Smooth muscle cell (in vitro differentiated cells): ENCODE results near the gene ITSN2. TPM values are rescaled to one million over a fixed set of nuclear protein-coding genes. Genes with fewer than 3 reads are reported as not detected.

Experiments used
- DNase-seq: peaks from one replicate; lab custom pipeline; 2025; ENCODE audit not compliant: unreplicated experiment; lab: John Stamatoyannopoulos, UW
- H2AFZ ChIP-seq: fragments of 200-600 bp; sonication (generic); 2 replicates; pipeline ENCODE4 v1.6.0; 2016; ENCODE audit warnings: antibody characterized with exemption, low read depth, mild to moderate bottlenecking
- H3F3A ChIP-seq: fragments of 200-600 bp; sonication (generic); 2 replicates; pipeline ENCODE4 v1.6.0; 2017; ENCODE audit warnings: antibody characterized with exemption, low read depth
- H3K27ac ChIP-seq: fragments of 200-600 bp; sonication (generic); 2 replicates; pipeline ENCODE4 v1.5.1; 2016; ENCODE audit warnings: low read depth, mild to moderate bottlenecking
- H3K27me3 ChIP-seq: fragments of 200-600 bp; sonication (generic); 2 replicates; pipeline ENCODE4 v1.6.1; 2016; ENCODE audit warnings: low read depth, mild to moderate bottlenecking
- H3K36me3 ChIP-seq: fragments of 200-600 bp; sonication (generic); 2 replicates; pipeline ENCODE4 v1.5.1; 2016; ENCODE audit warnings: low read depth
- H3K4me1 ChIP-seq: fragments of 200-600 bp; sonication (generic); 2 replicates; pipeline ENCODE4 v1.5.1; 2016; ENCODE audit warnings: low read depth
- H3K4me2 ChIP-seq: fragments of 200-600 bp; sonication (generic); 2 replicates; pipeline ENCODE4 v1.6.0; 2016; ENCODE audit warnings: mild to moderate bottlenecking
- H3K4me3 ChIP-seq: fragments of 200-600 bp; sonication (generic); 2 replicates; pipeline ENCODE4 v1.5.1; 2016; ENCODE audit warnings: mild to moderate bottlenecking
- H3K79me2 ChIP-seq: fragments of 200-600 bp; sonication (generic); 2 replicates; pipeline ENCODE4 v1.6.0; 2016; ENCODE audit warnings: low read depth, mild to moderate bottlenecking
- H3K9ac ChIP-seq: fragments of 200-600 bp; sonication (generic); 2 replicates; pipeline ENCODE4 v1.6.0; 2016; ENCODE audit warnings: low read depth
- H3K9me3 ChIP-seq: fragments of 200-600 bp; sonication (generic); replicated peaks from 2 replicates; pipeline ENCODE4 v1.5.1; 2016; ENCODE audit warnings: low read depth
- H4K20me1 ChIP-seq: fragments of 200-600 bp; sonication (generic); 2 replicates; pipeline ENCODE4 v1.6.0; 2016; ENCODE audit warnings: low read depth
- CTCF ChIP-seq: fragments of 200-600 bp; sonication (generic); IDR thresholded peaks from 2 replicates; pipeline ENCODE4 v1.5.1; 2017; ENCODE audit warnings: borderline replicate concordance, mild to moderate bottlenecking, antibody characterized with exemption; ENCODE audit not compliant: insufficient read depth, poor library complexity, severe bottlenecking
- WGBS: methylation state at CpG from one replicate; pipeline ENCODE4 v1.1.7; 2016; ENCODE audit warnings: low lambda C conversion rate; 5-methylcytosine and 5-hydroxymethylcytosine counted together
- polyA plus RNA-seq: library from polyadenylated mRNA; unstranded; fragments of >200 nt; fragmentation: Nextera tagmentation; extraction: Ambion mirVana; gene quantifications from 2 replicates; pipeline ENCODE4 v1.2.1, GENCODE V29; 2016
- total RNA-seq: library from RNA; depleted of rRNA; stranded (reverse); fragments of >200 nt; gene quantifications from 2 replicates; pipeline ENCODE4 v1.2.3, GENCODE V29; 2014

Gene ITSN2
- total and polyA plus RNA-seq, 2 experiments from 2014 or later, result 8.5 to 19.6 TPM

GRCh38 chr2:24262421-24262970, 97.8 kb downstream of the ITSN2 start:
- Histone ChIP-seq H3K79me2 (no peaks in the 10 kb centered on the region), H3K4me3 (no peak overlapping the region), H3F3A (no peaks in the 10 kb centered on the region), H3K27ac (no peak overlapping the region), H3K4me1 (no peaks in the 10 kb centered on the region), H2AFZ (no peak overlapping the region), H3K9ac (no peak overlapping the region), H3K36me3 (peaks cover 15% of the 10 kb centered on the region), H3K9me3 (no peaks in the 10 kb centered on the region), H3K4me2 (no peak overlapping the region), H3K27me3 (no peaks in the 10 kb centered on the region), H4K20me1 (no peaks in the 10 kb centered on the region)
- WGBS, result 91% methylated on average over 1 of the region's 1 CpG
- TF ChIP-seq CTCF, result no peak
- DNase-seq, result no peak

GRCh38 chr2:24261441-24261840, 98.9 kb downstream of the ITSN2 start:
- H2AFZ ChIP-seq, result no peak overlapping the region
- no peaks in the 10 kb centered on the region for H3K79me2 ChIP-seq
- no peak overlapping the region for H3K4me2 ChIP-seq
- H3K4me1 ChIP-seq, result no peaks in the 10 kb centered on the region
- H3F3A ChIP-seq, result no peaks in the 10 kb centered on the region
- peaks cover 15% of the 10 kb centered on the region for H3K36me3 ChIP-seq
- no peak overlapping the region for H3K9ac ChIP-seq
- no peak overlapping the region for H3K27ac ChIP-seq
- no peak for DNase-seq
- H4K20me1 ChIP-seq, result no peaks in the 10 kb centered on the region
- 91% methylated on average over 3 of the region's 3 CpGs for WGBS
- H3K27me3 ChIP-seq, result no peaks in the 10 kb centered on the region
- no peak overlapping the region for H3K4me3 ChIP-seq
- TF ChIP-seq CTCF, result no peak
- H3K9me3 ChIP-seq, result no peaks in the 10 kb centered on the region

- Histone ChIP-seq H3K9ac (no peak overlapping the region), H3K4me3 (no peak overlapping the region), H3K27me3 (no peaks in the 10 kb centered on the region), H2AFZ (no peak overlapping the region), H3K36me3 (peaks cover 9% of the 10 kb centered on the region), H3K4me1 (no peaks in the 10 kb centered on the region), H3K27ac (no peak overlapping the region), H3K4me2 (no peak overlapping the region), H3K79me2 (no peaks in the 10 kb centered on the region), H3F3A (no peaks in the 10 kb centered on the region), H4K20me1 (no peaks in the 10 kb centered on the region), H3K9me3 (no peaks in the 10 kb centered on the region)
- DNase-seq, result no peak
- 82% methylated on average over 2 of the region's 2 CpGs for WGBS
- no peak for TF ChIP-seq CTCF
These were observed 101.0 kb downstream of the ITSN2 start for GRCh38 chr2:24259316-24259715.

GRCh38 chr2:24258718-24259117, 101.6 kb downstream of the ITSN2 start:
- no peak for DNase-seq
- Histone ChIP-seq H2AFZ (no peak overlapping the region), H3K36me3 (peaks cover 9% of the 10 kb centered on the region), H3K4me2 (no peak overlapping the region), H3K4me1 (no peaks in the 10 kb centered on the region), H3K9me3 (no peaks in the 10 kb centered on the region), H3K9ac (no peak overlapping the region), H4K20me1 (no peaks in the 10 kb centered on the region), H3K27me3 (no peaks in the 10 kb centered on the region), H3K4me3 (no peak overlapping the region), H3K79me2 (no peaks in the 10 kb centered on the region), H3F3A (no peaks in the 10 kb centered on the region), H3K27ac (no peak overlapping the region)
- no peak for TF ChIP-seq CTCF
